Coronary artery (tissue), 2 donors: Measurements from ENCODE around the gene SLC48A1.

Source experiments
- DNase-seq: peaks from one replicate; pipeline ENCODE4 v3.0.0-alpha.2; 2017; ENCODE audit warnings: low spot score
- H3K27ac ChIP-seq, 2 donors: fragments of 200-600 bp; sonication (generic); one replicate each; pipeline ENCODE4 v1.5.1; 2016 to 2019
- H3K4me3 ChIP-seq: fragments of 200-600 bp; sonication (generic); 2 replicates; pipeline ENCODE4 v1.5.1; 2016; ENCODE audit warnings: mild to moderate bottlenecking, moderate library complexity
- CTCF ChIP-seq: fragments of 200-600 bp; sonication (generic); IDR thresholded peaks from one replicate; pipeline ENCODE4 v1.5.1; 2019; ENCODE audit warnings: antibody characterized with exemption

Gene SLC48A1

GRCh38 chr12:47785887-47786661, 13.0 kb downstream of the SLC48A1 start:
- no peak for DNase-seq
- Histone ChIP-seq H3K4me3 (no peak overlapping the region), H3K27ac (peak overlapping the region; percentile 32 to 75)
- TF ChIP-seq CTCF: no peak

GRCh38 chr12:47786662-47787280, 13.7 kb downstream of the SLC48A1 start:
- no peak for DNase-seq
- TF ChIP-seq CTCF: no peak
- Histone ChIP-seq H3K4me3 (no peak overlapping the region), H3K27ac (peak overlapping the region; percentile 32 to 75)

- Histone ChIP-seq H3K4me3 (no peak overlapping the region), H3K27ac (peak overlapping the region in 1 of 2 donors; percentile 75)
- DNase-seq: no peak
- no peak for TF ChIP-seq CTCF
Measured at GRCh38 chr12:47787596-47788319, 14.7 kb downstream of the SLC48A1 start.

- DNase-seq: no peak
- TF ChIP-seq CTCF: no peak
- Histone ChIP-seq H3K4me3 (no peak overlapping the region), H3K27ac (no peak overlapping the region)
Measured at GRCh38 chr12:47789141-47789540, 16.1 kb downstream of the SLC48A1 start.

- no peak for TF ChIP-seq CTCF
- Histone ChIP-seq H3K27ac (no peak overlapping the region), H3K4me3 (no peak overlapping the region)
- no peak for DNase-seq
Measured at GRCh38 chr12:47789712-47790489, 16.9 kb downstream of the SLC48A1 start.

- Histone ChIP-seq H3K4me3 (no peak overlapping the region), H3K27ac (no peak overlapping the region)
- TF ChIP-seq CTCF: no peak
- DNase-seq: no peak
Measured at GRCh38 chr12:47790676-47791350, 17.8 kb downstream of the SLC48A1 start.
